CD4-positive, CD25-positive, alpha-beta regulatory T cell (primary cell): Measurements from ENCODE around the gene ACTN3. TPM values are rescaled to one million over a fixed set of nuclear protein-coding genes. Genes with fewer than 3 reads are reported as not detected.

Experiments
- ATAC-seq, 2 donors: fragments of 150-1000 bp; cut with Tn5 transposase; one replicate each; pipeline ENCODE4 v1.10.0; 2021; ENCODE audit warnings: low read depth in 2 of 2, moderate number of reproducible peaks in 2 of 2, moderate library complexity in 1 of 2
- DNase-seq, 3 donors: peaks; one replicate each; pipeline versions ENCODE4 v3.0.0 to v3.0.0-alpha.2; 2012 to 2022; ENCODE audit warnings: mixed read lengths in 1 of 3
- H3K27ac ChIP-seq: one replicate; pipeline ENCODE4 v1.7.0; 2013; ENCODE audit warnings: mild to moderate bottlenecking, low read length; ENCODE audit not compliant: insufficient read depth, poor library complexity, severe bottlenecking
- H3K27me3 ChIP-seq: one replicate; pipeline ENCODE4 v1.7.0; 2013; ENCODE audit warnings: low read length; ENCODE audit not compliant: control insufficient read depth, insufficient read depth
- H3K36me3 ChIP-seq: one replicate; pipeline ENCODE4 v1.7.0; 2013; ENCODE audit warnings: mild to moderate bottlenecking, low read length, moderate library complexity; ENCODE audit not compliant: control insufficient read depth, insufficient read depth
- H3K4me1 ChIP-seq: 2 replicates; pipeline ENCODE4 v1.7.0; 2013; ENCODE audit warnings: mild to moderate bottlenecking, low read length; ENCODE audit not compliant: insufficient read depth, control insufficient read depth, poor library complexity, severe bottlenecking
- H3K4me3 ChIP-seq: one replicate; pipeline ENCODE4 v1.7.0; 2013; ENCODE audit warnings: low read depth, mild to moderate bottlenecking, low read length, moderate library complexity
- H3K9me3 ChIP-seq, 2 experiments: 1 replicate in 1 of 2; 2 replicates in 1 of 2; pipeline ENCODE4 v1.7.0; 2013; ENCODE audit warnings: low read length in 2 of 2, mild to moderate bottlenecking in 1 of 2, moderate library complexity in 1 of 2; ENCODE audit not compliant: control insufficient read depth in 2 of 2
- H3K27ac Mint-ChIP-seq, 3 donors: one replicate each; pipeline ENCODE4 v1.8.0; 2020 to 2022; ENCODE audit warnings: mild to moderate bottlenecking in 3 of 3, mixed read lengths in 3 of 3, moderate library complexity in 2 of 3
- H3K27me3 Mint-ChIP-seq: one replicate; pipeline ENCODE4 v1.8.0; 2022; ENCODE audit warnings: mild to moderate bottlenecking, mixed read lengths
- H3K36me3 Mint-ChIP-seq: one replicate; pipeline ENCODE4 v1.8.0; 2020; ENCODE audit warnings: mixed read lengths
- H3K4me1 Mint-ChIP-seq, 4 donors: one replicate each; pipeline ENCODE4 v1.8.0; 2020 to 2022; ENCODE audit warnings: mixed read lengths in 4 of 4, mild to moderate bottlenecking in 1 of 4
- H3K4me3 Mint-ChIP-seq, 4 donors: one replicate each; pipeline ENCODE4 v1.8.0; 2020 to 2022; ENCODE audit warnings: mild to moderate bottlenecking in 4 of 4, mixed read lengths in 4 of 4, moderate library complexity in 3 of 4
- H3K9me3 Mint-ChIP-seq, 7 donors: one replicate each; pipeline ENCODE4 v1.8.0; 2020 to 2022; ENCODE audit warnings: mixed read lengths in 7 of 7, mild to moderate bottlenecking in 3 of 7, moderate library complexity in 2 of 7
- polyA plus RNA-seq, 4 donors: library from polyadenylated mRNA; unstranded; fragments of 300-500 nt; fragmentation: Illumina TruSeq; gene quantifications; one replicate each; pipeline ENCODE4 v1.2.3, GENCODE V29; 2021
- total RNA-seq: library from RNA; stranded (reverse); gene quantifications from one replicate; pipeline ENCODE4 v1.2.3, GENCODE V29; 2022

The ACTN3 gene
- total and polyA plus RNA-seq, 5 donors from 2014 or later = not detected

DNA sequence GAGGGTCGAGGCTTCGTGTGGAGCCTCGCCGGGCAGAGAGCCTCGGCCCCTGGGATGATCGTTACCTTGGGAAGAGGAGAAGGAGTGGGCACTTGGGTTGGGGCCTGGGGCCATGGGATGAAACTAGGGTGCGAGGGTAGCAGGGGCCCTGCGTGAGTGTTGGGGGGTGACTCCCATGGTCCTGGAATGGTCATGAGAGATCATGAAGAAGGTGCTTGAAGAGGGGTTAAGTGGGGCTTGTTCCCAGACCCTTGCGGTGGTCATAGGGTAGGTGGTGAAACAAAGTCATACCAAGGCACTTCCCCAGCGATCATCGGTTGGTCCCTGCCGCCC, 46.6 kb downstream of the ACTN3 start:
- H3K36me3 Mint-ChIP-seq = peaks cover 5% of the 10 kb centered on the region
- no peaks in the 10 kb centered on the region for H3K27me3 ChIP-seq
- peaks cover 9 to 46% (median 21%) of the 10 kb centered on the region in 4 donors for H3K4me1 Mint-ChIP-seq
- no peaks in the 10 kb centered on the region for H3K36me3 ChIP-seq
- no peak for DNase-seq
- peaks cover 21% of the 10 kb centered on the region for H3K4me1 ChIP-seq
- H3K27ac Mint-ChIP-seq = peak overlapping the region; percentile 98 to 100 (median 99)
- ATAC-seq = peak in 1 of 2 donors; percentile 7
- H3K4me3 Mint-ChIP-seq = peak overlapping the region; percentile 92 to 100 (median 100)
- H3K27ac ChIP-seq = peak overlapping the region; percentile 84
- no peaks in the 10 kb centered on the region for H3K27me3 Mint-ChIP-seq
- H3K4me3 ChIP-seq = peak overlapping the region; percentile 73
- H3K9me3 ChIP-seq = no peaks in the 10 kb centered on the region
- no peaks in the 10 kb centered on the region for H3K9me3 Mint-ChIP-seq

GRCh38 chr11:66593650-66594049, 46.9 kb downstream of the ACTN3 start:
- no peak for DNase-seq
- Histone ChIP-seq H3K9me3 (no peaks in the 10 kb centered on the region), H3K27me3 (no peaks in the 10 kb centered on the region), H3K27ac (peak overlapping the region; percentile 84), H3K36me3 (no peaks in the 10 kb centered on the region), H3K4me3 (peak overlapping the region; percentile 73), H3K4me1 (peaks cover 21% of the 10 kb centered on the region)
- H3K4me3 Mint-ChIP-seq = peak overlapping the region; percentile 92 to 100 (median 100)
- peak overlapping the region in 2 of 3 donors; percentile 99 to 100 for H3K27ac Mint-ChIP-seq
- H3K36me3 Mint-ChIP-seq = peaks cover 5% of the 10 kb centered on the region
- peaks cover 9 to 46% (median 24%) of the 10 kb centered on the region in 4 donors for H3K4me1 Mint-ChIP-seq
- ATAC-seq = no peak
- H3K9me3 Mint-ChIP-seq = no peaks in the 10 kb centered on the region
- no peaks in the 10 kb centered on the region for H3K27me3 Mint-ChIP-seq

GRCh38 chr11:66595245-66595904, 48.7 kb downstream of the ACTN3 start:
- H3K27ac ChIP-seq = peak overlapping the region; percentile 5
- Mint-ChIP-seq H3K36me3 (peaks cover 6% of the 10 kb centered on the region), H3K4me1 (peaks cover 9 to 46% (median 24%) of the 10 kb centered on the region in 4 donors), H3K27ac (peak overlapping the region; percentile 81 to 92 (median 87)), H3K4me3 (peak overlapping the region; percentile 44 to 83 (median 66)), H3K27me3 (no peaks in the 10 kb centered on the region), H3K9me3 (no peaks in the 10 kb centered on the region)
- peaks cover 21% of the 10 kb centered on the region for H3K4me1 ChIP-seq
- DNase-seq = peak in 2 of 3 donors; percentile 13 to 48
- peaks cover 6% of the 10 kb centered on the region for H3K36me3 ChIP-seq
- no peak for ATAC-seq
- no peaks in the 10 kb centered on the region for H3K27me3 ChIP-seq
- no peak overlapping the region for H3K4me3 ChIP-seq
- no peaks in the 10 kb centered on the region for H3K9me3 ChIP-seq

- no peak overlapping the region for H3K27ac ChIP-seq
- H3K27ac Mint-ChIP-seq = peak overlapping the region in 1 of 3 donors; percentile 7
- H3K36me3 ChIP-seq = peaks cover 10% of the 10 kb centered on the region
- DNase-seq (no peak), ATAC-seq (no peak)
- H3K4me1 ChIP-seq = peaks cover 13% of the 10 kb centered on the region
- peaks cover 9 to 25% (median 15%) of the 10 kb centered on the region in 4 donors for H3K4me1 Mint-ChIP-seq
- no peaks in the 10 kb centered on the region for H3K9me3 ChIP-seq
- no peaks in the 10 kb centered on the region for H3K27me3 Mint-ChIP-seq
- H3K4me3 Mint-ChIP-seq = no peak overlapping the region
- no peak overlapping the region for H3K4me3 ChIP-seq
- H3K9me3 Mint-ChIP-seq = no peaks in the 10 kb centered on the region
- peaks cover 13% of the 10 kb centered on the region for H3K36me3 Mint-ChIP-seq
- no peaks in the 10 kb centered on the region for H3K27me3 ChIP-seq
Measured at GRCh38 chr11:66598993-66599392, 52.3 kb downstream of the ACTN3 start.

DNA sequence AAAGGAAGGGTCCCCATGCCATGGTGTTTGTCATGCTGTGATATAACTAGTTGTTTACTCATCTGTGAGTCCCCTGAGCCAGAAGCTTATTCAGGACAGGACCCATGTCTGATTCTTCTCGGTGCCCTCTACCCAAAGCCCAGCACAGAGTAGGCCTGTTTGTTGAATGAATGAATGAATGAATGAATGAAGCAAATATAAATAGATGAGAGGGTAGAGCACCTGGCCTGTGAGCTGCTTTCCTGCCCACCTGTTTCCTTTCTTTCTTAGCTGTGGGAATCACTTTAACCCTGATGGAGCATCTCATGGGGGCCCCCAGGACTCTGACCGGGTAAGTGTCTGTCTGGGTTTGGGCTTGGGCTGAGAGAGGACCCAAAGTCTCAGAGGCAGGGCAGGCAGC, 53.5 kb downstream of the ACTN3 start:
- Mint-ChIP-seq H3K4me3 (no peak overlapping the region), H3K36me3 (peaks cover 23% of the 10 kb centered on the region), H3K27me3 (no peaks in the 10 kb centered on the region), H3K27ac (peak overlapping the region in 1 of 3 donors; percentile 14), H3K4me1 (peaks cover 5 to 16% (median 10%) of the 10 kb centered on the region in 4 donors), H3K9me3 (no peaks in the 10 kb centered on the region)
- DNase-seq (no peak), ATAC-seq (no peak)
- Histone ChIP-seq H3K4me3 (no peak overlapping the region), H3K4me1 (peaks cover 2% of the 10 kb centered on the region), H3K27ac (no peak overlapping the region), H3K9me3 (no peaks in the 10 kb centered on the region), H3K36me3 (peaks cover 10% of the 10 kb centered on the region), H3K27me3 (no peaks in the 10 kb centered on the region)

DNA sequence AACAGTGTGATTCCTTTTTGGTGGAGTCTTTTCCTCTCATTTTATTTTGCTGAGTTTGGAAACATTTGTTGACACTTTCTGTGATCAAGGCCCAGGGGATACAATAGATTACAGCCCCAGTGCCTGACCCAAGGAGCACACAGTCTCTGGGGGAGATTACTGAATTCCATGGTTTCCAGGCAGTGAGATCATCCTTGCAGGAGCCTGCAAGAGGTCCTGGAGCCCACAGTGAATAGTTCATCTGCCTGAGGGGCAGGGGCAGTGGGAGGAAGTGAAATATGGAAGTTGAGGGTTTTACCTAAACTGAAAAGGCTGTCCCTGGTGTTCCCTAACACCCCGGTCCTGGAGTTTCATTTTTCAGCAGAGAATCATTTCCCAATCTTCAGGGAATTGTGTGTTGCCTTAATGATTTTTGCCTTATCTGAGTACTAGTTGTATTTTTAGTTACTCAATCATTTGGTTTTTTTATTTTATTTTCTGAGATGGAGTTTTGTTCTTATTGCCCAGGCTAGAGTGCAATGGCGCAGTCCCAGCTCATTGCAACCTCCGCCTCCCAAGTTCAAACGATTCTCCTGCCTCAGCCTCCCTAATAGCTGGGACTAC, 54.0 kb downstream of the ACTN3 start:
- no peaks in the 10 kb centered on the region for H3K27me3 Mint-ChIP-seq
- Histone ChIP-seq H3K4me1 (no peaks in the 10 kb centered on the region), H3K9me3 (no peaks in the 10 kb centered on the region), H3K27ac (no peak overlapping the region), H3K4me3 (no peak overlapping the region), H3K27me3 (no peaks in the 10 kb centered on the region), H3K36me3 (peaks cover 10% of the 10 kb centered on the region)
- no peak for ATAC-seq
- no peaks in the 10 kb centered on the region for H3K9me3 Mint-ChIP-seq
- H3K4me3 Mint-ChIP-seq = peak overlapping the region in 1 of 4 donors; percentile 43
- no peak overlapping the region for H3K27ac Mint-ChIP-seq
- no peak for DNase-seq
- H3K4me1 Mint-ChIP-seq = peaks cover 2 to 10% (median 7%) of the 10 kb centered on the region in 4 donors
- H3K36me3 Mint-ChIP-seq = peaks cover 22% of the 10 kb centered on the region

GRCh38 chr11:66603072-66603471, 56.4 kb downstream of the ACTN3 start:
- Histone ChIP-seq H3K27ac (no peak overlapping the region), H3K4me1 (no peaks in the 10 kb centered on the region), H3K9me3 (no peaks in the 10 kb centered on the region), H3K4me3 (no peak overlapping the region), H3K27me3 (no peaks in the 10 kb centered on the region), H3K36me3 (peaks cover 14% of the 10 kb centered on the region)
- ATAC-seq (no peak), DNase-seq (no peak)
- H3K4me3 Mint-ChIP-seq = no peak overlapping the region
- H3K36me3 Mint-ChIP-seq = peaks cover 25% of the 10 kb centered on the region
- no peak overlapping the region for H3K27ac Mint-ChIP-seq
- no peaks in the 10 kb centered on the region for H3K27me3 Mint-ChIP-seq
- H3K9me3 Mint-ChIP-seq = no peaks in the 10 kb centered on the region
- H3K4me1 Mint-ChIP-seq = peaks cover 0 to 7% (median 1%) of the 10 kb centered on the region in 4 donors

DNA sequence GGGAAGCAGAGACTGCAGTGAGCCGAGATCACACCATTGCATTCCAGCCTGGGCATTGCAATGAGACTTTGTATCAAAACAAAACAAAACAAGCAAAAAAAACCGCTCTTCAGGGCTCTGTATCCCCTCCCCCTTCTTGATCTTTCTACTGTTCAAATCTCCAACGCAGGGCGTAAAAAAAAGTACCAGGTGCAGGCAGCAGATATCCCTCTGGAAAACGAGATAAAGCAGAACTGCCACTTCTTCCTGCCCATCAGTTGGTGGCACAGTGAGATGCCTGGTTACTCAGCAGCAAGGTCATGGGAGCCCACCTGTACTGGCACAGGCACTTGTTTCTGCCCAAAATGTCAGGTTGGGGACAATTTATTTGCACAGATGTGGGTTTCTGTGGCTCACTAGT, 57.5 kb downstream of the ACTN3 start:
- no peaks in the 10 kb centered on the region for H3K27me3 ChIP-seq
- no peaks in the 10 kb centered on the region for H3K9me3 ChIP-seq
- H3K36me3 Mint-ChIP-seq = peaks cover 25% of the 10 kb centered on the region
- no peak overlapping the region for H3K4me3 ChIP-seq
- no peak overlapping the region for H3K27ac Mint-ChIP-seq
- H3K4me1 ChIP-seq = no peaks in the 10 kb centered on the region
- ATAC-seq (no peak), DNase-seq (no peak)
- no peak overlapping the region for H3K27ac ChIP-seq
- H3K4me3 Mint-ChIP-seq = no peak overlapping the region
- H3K4me1 Mint-ChIP-seq = peaks cover 0 to 2% (median 0%) of the 10 kb centered on the region in 4 donors
- H3K27me3 Mint-ChIP-seq = no peaks in the 10 kb centered on the region
- H3K36me3 ChIP-seq = peaks cover 14% of the 10 kb centered on the region
- no peaks in the 10 kb centered on the region for H3K9me3 Mint-ChIP-seq
